ENCODE data around the gene TMEM100.

DNA sequence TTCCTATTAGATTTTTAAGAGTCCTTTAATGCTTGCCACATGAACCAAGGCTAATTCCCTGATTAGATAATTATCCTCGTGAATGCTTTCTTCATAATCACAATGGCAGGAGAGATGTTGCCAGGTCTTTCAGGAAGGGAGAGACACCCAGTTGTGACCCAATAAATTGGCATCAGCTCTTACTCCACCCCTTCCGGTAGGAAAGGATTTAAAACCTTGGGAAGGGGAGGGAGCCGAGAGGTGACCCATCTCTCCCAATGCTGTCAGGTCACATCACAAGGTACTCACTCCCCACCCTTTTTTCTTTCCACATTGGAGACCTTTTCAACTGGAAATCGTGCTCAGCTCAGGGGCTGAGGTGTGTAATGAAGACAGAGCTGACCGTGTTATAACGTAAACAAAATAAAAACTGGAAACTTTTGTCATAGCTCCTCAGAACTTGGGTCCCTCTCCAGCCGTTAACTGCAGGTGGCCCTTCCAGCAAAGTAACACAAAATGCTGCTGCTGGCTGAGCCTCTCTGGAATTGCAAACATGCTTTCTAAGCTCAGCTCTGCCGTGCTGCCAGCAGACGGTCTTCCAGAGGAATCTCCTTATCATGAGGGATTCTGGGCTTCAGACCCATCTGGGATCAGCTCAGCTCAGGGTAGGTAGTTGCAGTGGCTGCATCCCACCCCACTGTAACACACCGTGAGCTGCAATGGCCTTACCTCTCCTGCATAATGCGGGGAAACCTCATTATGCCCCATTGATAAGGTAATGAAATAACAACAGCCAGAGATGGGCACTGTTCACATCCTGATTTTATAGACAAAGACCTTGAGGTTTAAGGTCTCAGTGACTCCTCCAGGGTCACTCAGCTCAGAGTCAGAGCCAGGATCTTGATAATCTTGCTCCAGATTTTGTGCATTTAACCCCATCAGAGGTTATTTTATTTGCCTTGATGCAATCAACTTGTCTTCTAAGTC is 15.6 kb downstream of the TMEM100 start:
- TF ChIP-seq, protein P1, sequence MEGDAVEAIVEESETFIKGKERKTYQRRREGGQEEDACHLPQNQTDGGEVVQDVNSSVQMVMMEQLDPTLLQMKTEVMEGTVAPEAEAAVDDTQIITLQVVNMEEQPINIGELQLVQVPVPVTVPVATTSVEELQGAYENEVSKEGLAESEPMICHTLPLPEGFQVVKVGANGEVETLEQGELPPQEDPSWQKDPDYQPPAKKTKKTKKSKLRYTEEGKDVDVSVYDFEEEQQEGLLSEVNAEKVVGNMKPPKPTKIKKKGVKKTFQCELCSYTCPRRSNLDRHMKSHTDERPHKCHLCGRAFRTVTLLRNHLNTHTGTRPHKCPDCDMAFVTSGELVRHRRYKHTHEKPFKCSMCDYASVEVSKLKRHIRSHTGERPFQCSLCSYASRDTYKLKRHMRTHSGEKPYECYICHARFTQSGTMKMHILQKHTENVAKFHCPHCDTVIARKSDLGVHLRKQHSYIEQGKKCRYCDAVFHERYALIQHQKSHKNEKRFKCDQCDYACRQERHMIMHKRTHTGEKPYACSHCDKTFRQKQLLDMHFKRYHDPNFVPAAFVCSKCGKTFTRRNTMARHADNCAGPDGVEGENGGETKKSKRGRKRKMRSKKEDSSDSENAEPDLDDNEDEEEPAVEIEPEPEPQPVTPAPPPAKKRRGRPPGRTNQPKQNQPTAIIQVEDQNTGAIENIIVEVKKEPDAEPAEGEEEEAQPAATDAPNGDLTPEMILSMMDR (IDR thresholded peaks at IDR 0.05) = no peak
- TF ChIP-seq POLR2A (IDR thresholded peaks at IDR 0.05) = no peak

Data from body of pancreas (tissue), 4 donors.